GM18909 (cell line): ENCODE data around the gene ARHGAP21.
"Not testable (repeated sequence)": the region's sequence is repeated elsewhere in the genome, so short reads cannot be mapped to it uniquely, and the experiment has no call there.

ENCODE experiments used
- ATAC-seq: cut with Tn5 transposase; IDR thresholded peaks from one replicate; pipeline ENCODE4 v1.9.1; 2021; ENCODE audit warnings: mild to moderate bottlenecking; ENCODE audit not compliant: unreplicated experiment, poor library complexity

Gene ARHGAP21

DNA sequence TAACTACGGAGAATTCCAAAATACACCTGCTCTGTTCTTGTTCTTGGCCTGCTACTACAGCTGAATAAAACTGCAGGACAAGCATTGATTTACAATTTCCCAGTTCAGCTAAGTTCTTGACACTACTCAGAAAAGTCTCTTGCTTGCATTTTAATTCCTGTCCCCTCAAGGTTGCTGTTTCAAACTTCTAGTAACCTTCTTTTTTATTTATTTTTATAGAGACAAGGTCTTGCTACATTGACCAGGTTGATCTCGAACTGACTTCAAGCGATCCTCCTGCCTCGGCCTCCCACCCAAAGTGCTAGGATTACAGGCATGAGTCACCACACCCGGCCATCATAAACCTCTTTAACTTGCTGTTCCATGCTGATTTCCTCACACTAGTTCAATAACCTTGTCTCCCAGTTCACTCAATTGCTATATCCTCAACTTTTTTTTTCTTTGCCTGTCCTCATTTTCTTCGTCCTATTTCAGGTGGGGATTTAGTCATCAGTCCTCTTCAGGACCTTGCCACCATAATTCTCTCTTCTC is 79.9 kb downstream of the ARHGAP21 start:
- no peak for ATAC-seq

DNA sequence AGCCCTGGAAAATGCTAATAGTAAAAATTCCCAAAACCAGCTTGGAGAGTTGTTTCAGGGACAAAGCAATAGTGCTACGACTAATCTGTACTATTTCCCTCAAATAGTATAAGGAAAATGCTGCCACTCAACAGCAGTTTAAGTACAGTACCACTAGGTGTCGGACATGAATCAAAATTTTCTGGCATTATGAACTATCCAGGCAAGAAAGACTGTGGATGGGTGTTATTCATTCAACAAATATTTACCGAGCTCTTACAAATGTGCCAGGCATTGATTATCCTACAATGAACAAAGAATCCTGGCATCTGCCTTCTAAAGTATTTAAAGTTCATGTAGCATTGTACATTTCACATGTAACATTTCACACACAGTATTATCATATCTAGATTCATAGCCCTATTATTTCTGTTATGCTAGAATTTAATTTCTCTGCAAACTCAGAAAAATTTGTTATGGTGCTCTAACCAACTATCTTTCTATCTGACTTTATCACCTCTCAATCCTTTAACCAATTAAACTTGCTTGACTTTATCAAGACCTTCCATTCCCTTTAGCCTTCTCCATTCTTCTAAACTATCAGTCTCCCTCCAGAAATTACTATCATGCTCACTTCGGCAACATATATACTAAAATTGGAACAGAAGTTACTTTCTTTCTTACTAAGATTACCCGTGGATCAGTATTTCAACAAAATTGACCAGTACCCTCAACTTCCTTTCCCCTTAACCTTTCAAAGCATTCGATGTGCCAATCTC is 80.6 kb downstream of the ARHGAP21 start:
- ATAC-seq = peak; percentile 88

DNA sequence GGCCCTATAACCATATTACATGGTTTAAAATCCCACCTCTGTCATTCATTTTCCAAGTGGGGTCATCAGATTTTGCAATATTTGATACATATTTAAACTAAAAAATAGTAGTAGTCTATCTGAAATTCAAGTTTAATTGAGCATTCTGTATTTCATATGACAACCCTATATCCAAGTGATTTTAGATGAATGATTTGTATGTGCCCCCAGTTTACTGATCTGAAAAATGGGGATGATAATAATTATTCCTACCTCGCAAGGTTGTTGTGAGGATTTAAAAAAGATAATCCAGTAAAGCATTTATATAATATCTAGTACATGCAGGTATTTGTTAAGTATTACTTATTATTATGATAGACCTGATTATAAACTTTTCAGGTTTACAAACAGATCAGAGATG is 84.6 kb downstream of the ARHGAP21 start:
- no peak for ATAC-seq

DNA sequence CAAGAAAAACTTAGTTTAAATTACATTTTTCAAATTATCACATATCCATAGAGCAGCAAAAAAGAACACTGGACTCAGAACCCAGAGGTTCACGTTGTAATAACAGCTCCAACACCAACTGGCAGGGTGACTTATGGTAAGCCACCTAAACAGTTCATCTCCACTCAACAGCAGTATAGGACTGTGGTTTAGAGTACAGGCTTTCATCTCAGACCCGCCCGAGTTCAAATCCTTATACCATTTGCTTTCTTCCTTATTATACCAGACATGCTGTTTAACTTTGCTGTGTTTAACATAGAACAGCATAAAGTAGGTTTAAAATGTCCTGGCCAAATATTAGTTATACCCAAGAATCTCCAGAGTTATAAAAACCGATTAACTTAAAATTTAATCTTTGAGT is 97.9 kb downstream of the ARHGAP21 start:
- ATAC-seq = no peak

DNA sequence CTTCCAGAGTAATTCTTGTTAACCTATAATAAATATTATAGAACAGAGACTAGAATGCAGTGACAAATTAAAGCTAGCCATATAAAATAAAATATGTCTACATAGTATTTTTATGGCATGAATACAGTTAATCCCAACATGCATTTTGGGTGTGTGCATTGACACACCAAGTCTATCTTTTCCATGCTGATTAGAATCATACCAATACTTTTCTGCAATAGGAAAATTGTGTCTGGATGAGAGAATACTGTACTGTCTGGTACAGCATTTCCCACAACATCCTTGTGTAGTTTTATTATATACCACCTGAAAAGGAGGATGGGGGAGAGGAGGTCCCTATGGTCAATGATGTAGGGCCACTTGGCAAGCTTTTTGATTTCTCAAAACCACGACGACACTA is 100.3 kb downstream of the ARHGAP21 start:
- no peak for ATAC-seq

DNA sequence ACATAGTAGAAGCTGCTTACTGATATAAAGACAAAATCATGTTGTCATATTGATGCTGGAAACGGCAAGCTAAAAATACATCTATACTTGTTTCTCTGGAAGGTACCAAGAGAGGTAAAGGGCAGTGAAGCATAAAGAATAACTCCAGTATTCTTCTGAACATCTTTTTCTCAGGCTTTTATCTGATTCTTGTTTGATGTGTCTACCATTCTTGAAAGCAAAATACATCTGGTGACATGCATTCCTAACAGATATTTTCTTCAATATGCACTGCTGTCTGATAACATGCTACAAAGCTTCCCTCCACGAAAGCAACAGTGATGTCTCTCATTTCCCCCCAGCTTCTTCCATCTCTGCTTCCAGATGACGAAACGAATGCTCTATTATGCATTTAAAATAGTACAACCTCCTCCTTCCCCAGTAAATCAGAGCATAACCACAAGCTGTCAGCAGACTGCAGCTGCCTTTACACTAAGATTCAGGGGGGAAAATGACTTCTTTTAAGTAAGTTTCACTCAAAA is 100.8 kb downstream of the ARHGAP21 start:
- peak; percentile 57 for ATAC-seq

DNA sequence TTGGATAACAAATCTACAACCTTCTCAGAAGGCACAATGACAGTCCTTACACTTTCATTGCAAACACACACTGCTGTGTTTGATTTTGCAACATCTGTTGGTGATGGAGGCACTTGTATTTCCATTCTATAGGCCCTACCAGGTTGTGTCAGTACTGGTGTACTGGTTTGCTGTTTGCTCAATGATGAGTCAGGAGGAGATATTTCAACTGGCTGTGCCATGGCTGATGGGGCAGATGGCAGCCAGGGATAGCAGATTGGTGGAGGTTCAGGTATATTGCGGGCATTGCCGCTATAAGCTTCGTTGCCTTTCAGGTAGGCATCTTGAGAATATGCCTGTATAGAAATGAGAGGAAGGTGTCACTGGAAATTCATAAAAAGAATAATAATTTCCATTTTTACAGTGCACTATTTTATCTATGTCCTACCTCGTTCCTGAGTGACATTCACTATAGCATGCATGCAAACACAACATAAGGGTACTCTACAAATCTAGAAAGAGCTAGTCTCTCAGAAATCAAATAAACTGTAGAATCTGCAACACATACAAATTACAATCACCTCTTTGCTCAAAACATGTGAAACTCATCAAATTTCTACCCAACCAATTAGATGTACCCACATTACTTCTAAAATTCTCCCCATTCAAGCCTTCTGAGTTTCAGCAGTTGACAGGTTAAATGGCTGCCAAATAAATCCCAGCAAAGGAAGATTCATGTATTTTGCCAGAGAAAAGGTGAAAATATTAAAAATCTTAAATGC is 102.5 kb downstream of the ARHGAP21 start:
- not testable (repeated sequence) for ATAC-seq

DNA sequence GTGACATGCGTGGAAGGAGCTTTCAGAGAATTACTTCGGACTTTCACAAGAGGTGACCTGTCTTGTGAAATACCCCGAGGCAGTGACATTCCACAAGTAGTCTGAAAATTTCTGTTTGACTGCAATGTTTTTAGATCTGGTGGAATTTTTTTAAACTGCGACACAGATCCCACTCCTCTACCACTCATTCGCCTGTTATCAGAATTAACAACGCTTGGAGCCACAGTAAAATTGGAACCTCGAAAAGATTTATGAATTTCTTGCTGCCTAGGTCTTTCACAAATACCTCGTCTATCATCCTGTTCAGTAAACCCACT is 103.7 kb downstream of the ARHGAP21 start:
- ATAC-seq = not testable (repeated sequence)

DNA sequence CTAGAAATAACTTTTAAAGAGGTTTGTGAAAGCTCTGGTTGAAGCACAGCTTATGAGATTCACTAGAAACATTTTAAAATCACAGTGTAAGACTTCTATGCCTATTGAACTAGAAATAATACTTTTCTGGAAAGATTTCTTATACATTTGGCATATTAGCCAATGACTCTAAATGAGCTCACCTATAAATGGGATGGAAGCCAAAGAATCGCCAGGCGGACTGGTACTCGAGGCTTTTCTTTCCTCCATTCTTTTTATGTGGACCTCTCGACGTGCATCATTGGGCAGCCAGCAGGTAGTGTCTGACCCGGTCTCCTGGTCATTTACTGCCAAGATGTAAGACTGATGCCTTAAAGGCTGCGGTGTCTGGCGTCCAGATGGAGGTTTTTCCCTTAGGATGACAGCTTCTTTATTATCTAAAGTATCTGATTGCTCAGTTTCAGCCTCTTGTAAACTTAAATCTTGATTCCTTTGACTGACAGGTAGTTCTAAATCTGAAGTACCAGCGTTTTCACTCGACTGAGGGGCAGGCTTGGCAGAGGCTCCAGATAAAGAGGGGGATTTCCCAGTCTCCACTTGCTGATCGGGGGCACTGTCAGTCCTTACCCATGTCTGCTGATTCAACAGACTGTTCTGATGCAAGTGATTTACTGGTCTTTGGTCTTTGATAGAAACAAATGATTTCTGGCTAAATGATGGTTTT is 104.2 kb downstream of the ARHGAP21 start:
- ATAC-seq = not testable (repeated sequence)

DNA sequence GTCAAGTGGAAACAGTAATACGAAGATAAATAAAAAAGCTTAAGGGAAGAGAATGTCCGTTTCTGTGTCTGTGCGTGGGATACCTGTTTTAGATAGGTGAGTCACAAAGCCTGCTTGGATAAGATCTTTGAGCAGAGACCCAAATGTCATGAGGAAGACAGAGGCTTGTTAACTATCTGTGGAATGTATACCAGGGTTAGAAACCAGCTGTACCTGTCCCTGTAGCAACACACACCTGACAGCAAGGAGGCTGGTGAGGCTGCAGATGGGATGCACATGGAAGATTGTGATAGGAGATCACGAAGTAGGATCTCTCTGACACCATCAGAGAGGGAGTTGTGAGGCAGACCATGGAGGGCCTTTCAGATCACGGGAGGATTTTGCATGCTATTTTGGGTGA is 105.3 kb downstream of the ARHGAP21 start:
- ATAC-seq = no peak

DNA sequence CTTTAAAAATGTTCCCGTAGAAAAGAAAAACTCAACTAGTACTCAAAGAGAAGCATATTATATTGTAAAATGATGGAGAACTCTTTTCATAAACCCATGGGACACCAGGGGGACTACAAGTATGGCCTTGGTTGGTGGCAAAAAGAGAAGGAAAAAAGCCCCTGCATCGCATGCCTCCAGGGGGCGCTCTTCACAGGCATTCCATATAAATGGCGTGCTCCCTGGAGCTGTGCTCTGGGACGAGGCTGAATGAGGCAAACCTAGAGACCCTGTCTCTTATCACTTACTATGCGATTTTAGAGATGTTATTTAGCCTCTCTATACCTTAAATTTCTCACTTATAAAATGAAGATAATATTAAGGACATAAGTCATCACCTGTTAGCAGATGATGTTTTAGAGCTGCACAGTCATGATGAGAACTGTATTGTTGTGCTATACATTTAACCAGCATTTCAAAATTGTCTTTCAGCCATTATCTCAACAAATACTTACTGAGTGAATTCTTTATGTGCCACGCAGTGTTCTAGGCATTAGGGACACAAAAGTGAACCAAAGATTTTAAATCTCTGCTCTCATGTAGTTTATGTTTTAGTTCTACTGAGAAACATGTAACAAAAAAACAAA is 105.8 kb downstream of the ARHGAP21 start:
- peak; percentile 45 for ATAC-seq

DNA sequence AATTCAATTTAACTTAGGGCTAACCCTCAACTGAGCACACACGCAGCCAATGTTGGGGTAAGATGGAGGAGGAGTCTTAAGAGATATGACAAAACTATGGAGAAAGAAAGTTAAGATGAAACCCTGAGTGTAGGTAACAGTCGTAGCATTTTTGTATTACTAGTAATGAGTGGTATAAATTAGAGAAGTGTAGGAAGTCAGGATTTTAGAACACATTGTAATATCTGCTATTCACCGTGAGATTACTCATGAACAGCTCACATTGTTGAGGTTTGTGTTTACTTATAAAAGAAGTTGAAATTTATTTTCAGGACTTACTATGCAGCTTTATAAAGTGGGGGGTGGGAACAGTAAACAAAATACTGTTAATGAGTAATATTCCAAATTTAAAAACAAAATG is 107.2 kb downstream of the ARHGAP21 start:
- ATAC-seq = no peak

DNA sequence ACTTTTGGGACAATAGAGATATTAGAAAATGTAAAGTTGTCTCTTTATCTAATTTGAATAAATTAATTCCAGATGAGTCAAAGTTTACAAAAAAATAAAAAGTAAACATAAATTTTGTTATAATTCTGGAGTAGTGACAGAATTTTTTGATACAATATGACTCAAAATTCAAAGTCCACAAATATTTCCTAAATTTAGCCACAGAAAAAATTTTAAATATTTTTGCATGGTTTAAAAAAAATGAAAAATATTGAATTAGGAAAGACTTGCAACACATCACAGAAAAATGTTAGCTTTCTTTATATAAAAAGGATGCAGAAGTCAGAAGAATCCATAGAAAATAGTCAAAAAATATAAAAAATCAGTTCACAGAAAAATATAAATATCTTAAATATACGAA is 117.7 kb downstream of the ARHGAP21 start:
- no peak for ATAC-seq

DNA sequence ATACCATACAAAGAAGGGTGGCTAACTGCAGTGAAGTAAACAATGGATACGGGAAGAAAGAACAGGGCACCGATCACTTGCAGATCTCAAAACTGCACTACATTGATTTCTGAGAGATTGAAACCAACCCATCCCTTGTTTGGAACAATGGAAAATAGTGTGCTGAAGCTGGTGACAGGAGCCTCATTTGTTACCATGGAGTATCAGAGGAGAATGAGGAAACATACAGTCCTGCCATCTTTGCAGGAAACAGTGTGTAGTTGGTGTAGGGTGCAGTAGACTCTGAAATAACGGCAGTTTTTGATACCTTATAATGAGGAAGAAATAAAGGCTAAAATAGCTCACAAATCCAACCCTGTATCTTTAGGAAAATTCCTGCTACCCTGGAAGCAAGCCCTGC is 118.5 kb downstream of the ARHGAP21 start:
- no peak for ATAC-seq

DNA sequence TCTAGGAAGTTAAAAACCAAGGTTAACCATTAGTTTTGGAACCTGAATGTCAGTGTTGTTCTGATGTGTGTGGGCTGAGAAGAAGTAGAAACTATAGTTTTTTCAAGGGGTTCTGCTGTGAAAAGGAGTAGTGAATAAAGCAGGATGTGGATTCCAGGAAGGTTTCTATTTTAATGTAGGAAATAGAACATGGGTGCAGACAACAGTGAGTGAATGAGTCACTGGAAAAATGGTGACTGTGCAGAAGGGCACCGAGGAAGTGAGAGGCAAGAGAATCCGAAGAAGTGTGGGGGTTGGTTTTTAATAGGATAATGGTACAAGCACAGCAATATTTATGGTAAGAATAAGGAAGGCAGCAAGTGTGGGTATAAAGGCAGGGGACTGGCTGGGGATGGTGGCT is 120.4 kb downstream of the ARHGAP21 start:
- ATAC-seq = no peak

DNA sequence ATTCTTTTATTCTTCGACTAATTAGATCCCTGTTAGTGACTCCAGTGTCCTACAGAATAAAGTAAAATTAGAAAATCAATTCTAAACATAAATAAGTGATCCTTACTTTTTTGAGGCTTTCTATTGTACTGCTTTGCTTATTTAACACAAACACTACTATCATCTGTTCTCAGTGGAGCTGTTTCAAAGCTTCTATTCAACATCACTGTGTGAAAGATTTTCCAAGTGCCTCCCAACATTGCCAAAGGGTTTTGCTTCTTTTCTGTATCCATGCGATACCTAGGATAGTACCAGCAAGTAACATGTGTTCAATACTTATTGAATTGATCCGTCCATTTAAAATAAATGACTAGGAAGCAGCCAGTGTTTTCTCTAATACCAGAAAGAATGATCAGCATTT is 125.7 kb downstream of the ARHGAP21 start:
- no peak for ATAC-seq

DNA sequence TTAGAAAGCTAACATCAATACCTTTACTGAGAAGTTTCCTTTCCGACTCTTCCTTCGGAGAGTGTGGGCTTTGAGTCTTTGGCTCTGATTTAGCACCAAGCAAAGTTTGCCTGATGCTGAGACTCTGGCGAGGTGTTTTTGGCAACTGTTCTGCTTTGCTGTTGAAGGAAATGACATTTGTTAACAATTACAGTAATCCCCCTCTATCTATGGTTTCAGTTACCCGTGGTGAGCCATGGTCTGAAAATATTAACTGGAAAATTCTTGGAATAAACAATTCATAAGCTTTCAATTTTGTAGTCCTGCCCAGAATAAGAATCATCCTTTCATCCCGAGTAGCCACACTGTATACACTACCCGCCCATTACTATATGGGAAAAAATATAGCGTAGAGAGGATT is 126.3 kb downstream of the ARHGAP21 start:
- ATAC-seq = no peak

DNA sequence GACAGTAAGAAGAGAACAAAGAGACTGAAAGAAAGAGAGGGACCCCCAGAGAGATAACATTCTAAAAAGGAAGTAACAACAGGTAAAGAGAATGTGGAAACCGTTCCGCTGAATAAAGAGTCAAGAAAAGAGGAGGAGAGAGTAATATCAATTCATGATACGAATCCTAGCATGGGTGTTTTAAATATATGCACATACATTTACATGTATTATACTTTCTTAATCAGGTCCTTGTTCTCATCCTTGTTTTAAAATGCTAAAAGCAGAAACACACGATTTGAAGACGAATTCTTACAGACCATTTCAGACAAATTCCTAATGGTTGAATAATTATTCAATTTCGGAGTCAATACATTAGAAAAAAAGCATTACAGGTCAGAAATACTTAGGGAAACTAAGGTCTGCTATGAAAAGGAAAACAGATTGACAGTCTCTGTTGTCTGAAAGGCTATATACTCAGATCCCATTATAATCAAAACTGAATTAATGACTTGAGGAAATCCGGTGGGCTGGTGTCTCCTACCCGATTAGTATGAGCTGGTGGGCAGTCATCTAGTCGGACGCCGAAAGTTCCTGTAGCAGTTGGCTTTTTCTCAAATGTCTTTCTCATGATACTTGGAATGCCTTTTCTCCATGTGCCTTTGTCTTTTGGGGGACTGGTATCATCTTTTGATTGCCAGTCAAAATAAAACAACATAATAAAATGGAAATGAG is 127.3 kb downstream of the ARHGAP21 start:
- no peak for ATAC-seq

DNA sequence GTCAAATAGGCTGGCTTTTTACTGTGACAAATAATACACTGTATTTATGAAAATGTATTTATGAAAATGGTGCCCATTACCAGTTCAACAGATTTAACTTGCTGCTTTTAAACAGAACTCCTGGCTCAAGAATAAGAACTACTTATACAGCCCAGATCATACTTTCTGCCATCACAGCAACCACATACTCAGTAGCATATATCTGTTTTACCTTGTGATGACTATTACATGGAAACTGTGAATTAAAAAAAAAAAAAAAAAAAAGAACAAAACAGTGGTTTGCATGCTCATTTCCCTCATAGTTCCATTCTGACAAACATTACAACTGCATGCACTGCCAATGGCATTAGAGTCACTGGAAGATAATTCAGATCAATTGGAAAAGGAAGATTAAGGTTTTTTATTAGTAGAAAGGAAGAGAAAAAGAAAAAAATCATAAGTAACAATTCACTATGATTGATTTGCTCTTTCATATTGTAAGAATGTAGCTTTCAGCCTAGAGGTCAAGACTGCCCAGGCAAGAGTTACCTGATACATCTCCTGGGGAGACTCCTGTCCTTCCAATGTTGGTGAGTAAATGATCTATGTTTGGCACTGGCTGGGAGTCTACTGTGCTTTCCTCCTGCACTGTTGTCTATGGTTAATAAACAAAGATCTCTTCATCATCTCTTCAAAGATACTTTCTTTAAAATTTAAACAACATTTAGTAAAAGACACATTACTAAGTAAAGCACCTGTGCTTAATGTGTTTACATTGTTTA is 132.8 kb downstream of the ARHGAP21 start:
- ATAC-seq = no peak
